SK-N-SH treated with all-trans-retinoic acid at 6 μM for 48 hours (cell line): ENCODE measurements around the gene TBC1D9.

Experiments used
- ATAC-seq: fragments of 200-7000 bp; cut with Tn5 transposase; 3 replicates; pipeline ENCODE4 v1.9.1; 2020; ENCODE audit warnings: mild to moderate bottlenecking, moderate library complexity
- ARNTL ChIP-seq: fragments of 450-650 bp; formaldehyde crosslinking; IDR thresholded peaks from 2 replicates; pipeline ENCODE4 v1.5.0; 2020; ENCODE audit warnings: low read depth, mild to moderate bottlenecking, moderate library complexity, borderline replicate concordance
- BACH2 ChIP-seq: fragments of 250-450 bp; sonication (Bioruptor Pico); IDR thresholded peaks from 2 replicates; pipeline ENCODE4 v1.9.0; 2021; ENCODE audit warnings: mild to moderate bottlenecking, borderline replicate concordance
- CREB5 ChIP-seq: fragments of 250-450 bp; sonication (Bioruptor Pico); IDR thresholded peaks from 2 replicates; pipeline ENCODE4 v1.5.1; 2020; ENCODE audit warnings: low read depth, mild to moderate bottlenecking, moderate library complexity
- CSDC2 ChIP-seq: fragments of 250-450 bp; sonication (Bioruptor Pico); IDR thresholded peaks from 2 replicates; pipeline ENCODE4 v1.5.0; 2020; ENCODE audit warnings: mild to moderate bottlenecking, moderate library complexity
- CSRNP3 ChIP-seq: fragments of 250-450 bp; sonication (Bioruptor Pico); IDR thresholded peaks from 2 replicates; pipeline ENCODE4 v1.5.1; 2021; ENCODE audit warnings: mild to moderate bottlenecking, moderate library complexity
- ESRRG ChIP-seq: fragments of 250-450 bp; sonication (Bioruptor Pico); IDR thresholded peaks from 2 replicates; pipeline ENCODE4 v1.6.1; 2021; ENCODE audit warnings: mild to moderate bottlenecking
- GLIS3 ChIP-seq: fragments of 250-450 bp; sonication (Bioruptor Pico); IDR thresholded peaks from 2 replicates; pipeline ENCODE4 v1.5.0; 2020; ENCODE audit warnings: mild to moderate bottlenecking, moderate library complexity
- ISL1 ChIP-seq: fragments of 250-450 bp; sonication (Bioruptor Pico); IDR thresholded peaks from 2 replicates; pipeline ENCODE4 v2.1.2; 2022; ENCODE audit warnings: mild to moderate bottlenecking, moderate library complexity
- OSR1 ChIP-seq: fragments of 250-450 bp; sonication (Bioruptor Pico); IDR thresholded peaks from 2 replicates; pipeline ENCODE4 v1.8.0; 2022; ENCODE audit warnings: moderate library complexity, mild to moderate bottlenecking, inconsistent platforms
- PATZ1 ChIP-seq: fragments of 250-450 bp; sonication (Bioruptor Pico); IDR thresholded peaks from 2 replicates; pipeline ENCODE4 v1.8.0; 2020; ENCODE audit warnings: mild to moderate bottlenecking, moderate library complexity, borderline replicate concordance
- POU6F1 ChIP-seq: fragments of 250-450 bp; sonication (Bioruptor Pico); IDR thresholded peaks from 2 replicates; pipeline ENCODE4 v1.8.0; 2021; ENCODE audit warnings: low read depth, mild to moderate bottlenecking, moderate library complexity, borderline replicate concordance
- PPARA ChIP-seq: fragments of 250-450 bp; sonication (Bioruptor Pico); IDR thresholded peaks from 2 replicates; pipeline ENCODE4 v1.5.0; 2020; ENCODE audit warnings: mild to moderate bottlenecking, borderline replicate concordance
- RARB ChIP-seq: fragments of 250-450 bp; sonication (Bioruptor Pico); IDR thresholded peaks from 2 replicates; pipeline ENCODE4 v1.8.0; 2021; ENCODE audit warnings: mild to moderate bottlenecking, moderate library complexity
- TCF4 ChIP-seq: fragments of 250-450 bp; sonication (Bioruptor Pico); IDR thresholded peaks from 2 replicates; pipeline ENCODE4 v1.8.0; 2021; ENCODE audit warnings: mild to moderate bottlenecking, moderate library complexity, borderline replicate concordance
- TOX ChIP-seq: fragments of 250-450 bp; sonication (Bioruptor Pico); IDR thresholded peaks from 2 replicates; pipeline ENCODE4 v1.8.0; 2021; ENCODE audit warnings: mild to moderate bottlenecking, moderate library complexity, borderline replicate concordance
- TSHZ2 ChIP-seq: fragments of 250-450 bp; sonication (Bioruptor Pico); IDR thresholded peaks from 2 replicates; pipeline ENCODE4 v1.5.0; 2020; ENCODE audit warnings: mild to moderate bottlenecking, moderate library complexity
- ZFP30 ChIP-seq: fragments of 450-650 bp; formaldehyde crosslinking; IDR thresholded peaks from 2 replicates; pipeline ENCODE4 v1.5.0; 2022; ENCODE audit warnings: mild to moderate bottlenecking, moderate library complexity
- ZNF565 ChIP-seq: fragments of 450-650 bp; formaldehyde crosslinking; conservative IDR thresholded peaks from 2 replicates; pipeline ENCODE4 v1.5.0; 2020; ENCODE audit warnings: low read depth, mild to moderate bottlenecking, moderate library complexity
- ZNF70 ChIP-seq: fragments of 450-650 bp; formaldehyde crosslinking; IDR thresholded peaks from 2 replicates; pipeline ENCODE4 v1.5.0; 2020; ENCODE audit warnings: mild to moderate bottlenecking, moderate library complexity
- ZNF8 ChIP-seq: fragments of 450-650 bp; formaldehyde crosslinking; IDR thresholded peaks from 2 replicates; pipeline ENCODE4 v1.5.0; 2020; ENCODE audit warnings: mild to moderate bottlenecking, moderate library complexity

TBC1D9 gene

DNA sequence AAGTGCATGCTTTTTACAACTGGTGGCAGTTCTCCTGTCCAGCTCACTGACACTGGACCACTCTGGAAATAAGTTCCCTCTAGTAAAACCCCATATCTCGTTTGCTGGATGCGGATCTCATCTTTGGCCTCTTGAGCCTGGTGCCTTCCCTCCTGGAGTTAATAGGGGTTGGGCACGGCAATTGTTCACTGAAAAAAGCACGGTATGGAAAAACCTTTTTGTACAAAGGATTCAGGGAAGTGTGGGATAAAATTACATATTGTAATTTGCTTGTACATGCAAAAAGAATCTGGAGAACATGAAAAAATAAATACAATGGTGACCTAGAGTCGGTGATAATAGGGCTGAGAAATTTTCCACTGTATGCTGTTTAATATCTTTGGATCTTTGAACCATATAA lies 30.6 kb downstream of the TBC1D9 start:
- no peak for ATAC-seq
- TF ChIP-seq OSR1 (CRISPR knock-in tag): no peak
- TF ChIP-seq ZFP30 (CRISPR knock-in tag): no peak
- TF ChIP-seq, all 23 proteins: peak for 0

DNA sequence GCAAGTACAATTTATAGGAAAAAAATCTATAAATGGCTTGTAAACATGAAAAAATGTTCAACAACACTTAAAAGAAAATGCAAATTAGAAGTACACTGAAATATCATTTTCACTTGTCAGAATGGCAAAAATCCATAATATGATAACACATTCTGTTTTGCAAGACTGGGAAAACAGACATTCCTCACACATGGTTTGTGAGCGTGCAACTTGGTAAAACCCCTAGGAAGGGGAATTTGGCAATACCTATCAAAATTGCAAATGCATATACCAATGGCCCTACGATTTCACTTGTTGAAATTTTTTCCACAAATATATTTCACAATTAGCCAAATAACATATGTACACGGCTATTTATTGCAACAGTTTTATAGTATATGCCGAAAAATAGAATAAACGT lies 31.4 kb downstream of the TBC1D9 start:
- TF ChIP-seq ZNF565 (CRISPR knock-in tag) (no peak), BACH2 (CRISPR knock-in tag) (no peak), PATZ1 (CRISPR knock-in tag) (no peak), OSR1 (CRISPR knock-in tag) (no peak), TOX (CRISPR knock-in tag) (no peak), ZNF8 (CRISPR knock-in tag) (no peak), ISL1 (CRISPR knock-in tag) (no peak), GLIS3 (no peak), POU6F1 (CRISPR knock-in tag) (no peak), PPARA (CRISPR knock-in tag) (no peak), TSHZ2 (CRISPR knock-in tag) (no peak), CSDC2 (no peak), ZFP30 (CRISPR knock-in tag) (no peak), ZNF70 (CRISPR knock-in tag) (no peak), RARB (no peak), TCF4 (no peak), CREB5 (CRISPR knock-in tag) (no peak), CSRNP3 (CRISPR knock-in tag) (no peak), ESRRG (no peak)
- no peak for ATAC-seq

GRCh38 chr4:140720387-140721304 lies 35.5 kb downstream of the TBC1D9 start:
- ATAC-seq: no peak
- TF ChIP-seq ZNF70 (CRISPR knock-in tag) (no peak), TSHZ2 (CRISPR knock-in tag) (no peak), CREB5 (CRISPR knock-in tag) (no peak), PATZ1 (CRISPR knock-in tag) (no peak), ARNTL (CRISPR knock-in tag) (no peak), ZFP30 (CRISPR knock-in tag) (no peak)
